Suprapubic skin (tissue), 4 donors: Measurements from ENCODE around the gene GSX2. TPM values are rescaled to one million over a fixed set of nuclear protein-coding genes. Genes with fewer than 3 reads are reported as not detected.
"Not testable (repeated sequence)": the region's sequence is repeated elsewhere in the genome, so short reads cannot be mapped to it uniquely, and the experiment has no call there.

Experiments
- DNase-seq, 2 donors: peaks; one replicate each; pipeline ENCODE4 v3.0.0-alpha.2; 2019; ENCODE audit warnings: low spot score in 2 of 2
- H3K27ac ChIP-seq: fragments of 200-600 bp; sonication (generic); one replicate; pipeline ENCODE4 v1.5.1; 2019
- H3K27me3 ChIP-seq: fragments of 200-600 bp; sonication (generic); one replicate; pipeline ENCODE4 v1.5.1; 2019
- H3K36me3 ChIP-seq: fragments of 200-600 bp; sonication (generic); one replicate; pipeline ENCODE4 v1.5.1; 2019
- H3K4me1 ChIP-seq: fragments of 200-600 bp; sonication (generic); one replicate; pipeline ENCODE4 v1.5.1; 2019
- H3K4me3 ChIP-seq: fragments of 200-600 bp; sonication (generic); one replicate; pipeline ENCODE4 v1.5.1; 2019; ENCODE audit warnings: mild to moderate bottlenecking
- H3K9me3 ChIP-seq: fragments of 200-600 bp; sonication (generic); one replicate; pipeline ENCODE4 v1.5.1; 2019
- CTCF ChIP-seq, 2 donors: fragments of 200-600 bp in 1 of 2; fragments of 450-650 bp in 1 of 2; sonication (generic) in 1 of 2; IDR thresholded peaks; one replicate each; pipeline ENCODE4 v1.5.1; 2016 to 2019; ENCODE audit warnings: antibody characterized with exemption in 2 of 2, mild to moderate bottlenecking in 1 of 2, moderate library complexity in 1 of 2
- EP300 ChIP-seq: sonication (generic); formaldehyde crosslinking; IDR thresholded peaks from one replicate; pipeline ENCODE4 v1.6.1; 2017; ENCODE audit warnings: antibody characterized with exemption
- POLR2A ChIP-seq, 2 donors: fragments of 450-650 bp; IDR thresholded peaks; one replicate each; pipeline ENCODE4 v1.6.1; 2017; ENCODE audit warnings: antibody characterized with exemption in 2 of 2, mild to moderate bottlenecking in 2 of 2, moderate library complexity in 2 of 2
- POLR2AphosphoS5 ChIP-seq, 3 donors: sonication (generic); formaldehyde crosslinking; IDR thresholded peaks; one replicate each; pipeline ENCODE4 v1.6.1; 2017; ENCODE audit warnings: antibody characterized with exemption in 3 of 3
- WGBS: methylation state at CpG from one replicate; pipeline ENCODE4 v1.1.5; 2018; 5-methylcytosine and 5-hydroxymethylcytosine counted together
- total RNA-seq, 4 donors: library from RNA; depleted of rRNA; stranded (reverse); fragments of >200 nt; gene quantifications; one replicate each; pipeline ENCODE4 v1.1.0, GENCODE V29; 2016

The GSX2 gene
- under 1 TPM in 1 of 4 donors, not detected in 3; 0.53 TPM for total RNA-seq

- peak in 1 of 2 donors; percentile 81 for DNase-seq
- Histone ChIP-seq H3K36me3 (no peaks in the 10 kb centered on the region), H3K9me3 (no peaks in the 10 kb centered on the region), H3K4me3 (peak within 1 kb of the TSS; percentile 41), H3K4me1 (peaks cover 37% of the 10 kb centered on the region), H3K27me3 (peaks cover 100% of the 10 kb centered on the region), H3K27ac (no peak within 1 kb of the TSS)
- 1% methylated on average over 14 of the region's 66 CpGs for WGBS
- TF ChIP-seq EP300 = no peak
- no peak for TF ChIP-seq CTCF (IDR thresholded peaks at IDR 0.05)
- TF ChIP-seq POLR2A (IDR thresholded peaks at IDR 0.05) = no peak
- no peak for TF ChIP-seq POLR2AphosphoS5 (IDR thresholded peaks at IDR 0.05)
Measured at GRCh38 chr4:54099748-54100574, at the start of gene GSX2. GSX2 (plus strand) TSS chr4:54100163; CDS start chr4:54100345, 182 bp downstream.

- no peak for TF ChIP-seq POLR2A (IDR thresholded peaks at IDR 0.05)
- H3K27me3 ChIP-seq = no peaks in the 10 kb centered on the region
- no peak for DNase-seq
- H3K27ac ChIP-seq = no peak overlapping the region
- H3K4me1 ChIP-seq = peaks cover 20% of the 10 kb centered on the region
- WGBS = 43% methylated on average over 1 of the region's 1 CpG
- no peak overlapping the region for H3K4me3 ChIP-seq
- H3K36me3 ChIP-seq = peaks cover 7% of the 10 kb centered on the region
- H3K9me3 ChIP-seq = no peaks in the 10 kb centered on the region
Measured at GRCh38 chr4:54050214-54050904, 49.6 kb upstream of the GSX2 start.

DNA sequence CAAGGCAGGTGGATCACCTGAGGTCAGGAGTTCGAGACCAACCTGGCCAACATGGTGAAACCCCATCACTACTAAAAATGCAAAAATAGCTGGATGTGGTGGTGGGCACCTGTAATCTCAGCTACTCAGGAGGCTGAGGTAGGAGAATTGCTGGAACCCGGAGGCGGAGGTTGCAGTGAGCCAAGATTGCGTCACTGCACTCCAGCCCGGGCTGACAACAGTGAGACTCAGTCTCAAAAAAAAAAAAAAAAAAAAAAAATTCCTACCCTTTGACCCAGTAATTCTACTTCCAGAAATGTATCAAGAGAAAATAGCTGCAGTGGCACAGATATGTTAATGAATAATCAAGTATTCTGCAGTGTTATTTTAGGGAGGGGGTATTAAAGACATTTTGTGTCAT is 46.6 kb upstream of the GSX2 start:
- peaks cover 30% of the 10 kb centered on the region for H3K4me1 ChIP-seq
- not testable (repeated sequence) for H3K27me3 ChIP-seq

GRCh38 chr4:54054501-54054900 is 45.5 kb upstream of the GSX2 start:
- no peaks in the 10 kb centered on the region for H3K27me3 ChIP-seq
- H3K4me3 ChIP-seq = no peak overlapping the region
- no peaks in the 10 kb centered on the region for H3K9me3 ChIP-seq
- TF ChIP-seq CTCF (IDR thresholded peaks at IDR 0.05) (no peak), POLR2A (IDR thresholded peaks at IDR 0.05) (no peak), POLR2AphosphoS5 (IDR thresholded peaks at IDR 0.05) (no peak), EP300 (no peak)
- 86% methylated on average over 2 of the region's 2 CpGs for WGBS
- DNase-seq = no peak
- H3K36me3 ChIP-seq = no peaks in the 10 kb centered on the region
- peaks cover 36% of the 10 kb centered on the region for H3K4me1 ChIP-seq
- no peak overlapping the region for H3K27ac ChIP-seq

More for the DNA sequence above, 46.6 kb upstream of the GSX2 start:
- 83% methylated on average over 5 of the region's 5 CpGs for WGBS
- not testable (repeated sequence) for H3K36me3 ChIP-seq, DNase-seq, H3K27ac ChIP-seq, H3K4me3 ChIP-seq, H3K9me3 ChIP-seq

DNA sequence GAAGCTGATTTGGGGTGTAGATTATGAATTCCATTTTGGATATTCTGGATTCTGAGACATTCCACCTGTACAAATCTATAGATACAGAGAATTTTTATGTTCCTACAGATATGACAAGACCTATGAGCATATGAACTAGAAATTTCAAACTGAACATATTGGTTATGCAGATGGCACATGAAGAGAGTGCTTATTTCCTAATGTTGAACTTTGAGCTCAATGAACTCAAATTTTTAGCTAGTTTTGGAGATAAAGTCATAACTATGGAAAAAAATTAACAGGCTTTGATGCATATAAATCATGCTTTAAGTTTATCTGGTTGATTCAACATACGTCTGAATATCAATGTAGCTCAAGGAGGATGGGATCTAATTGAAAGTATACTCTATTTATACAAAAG is 44.5 kb upstream of the GSX2 start:
- H3K4me3 ChIP-seq = no peak overlapping the region
- H3K36me3 ChIP-seq = no peaks in the 10 kb centered on the region
- DNase-seq = no peak
- TF ChIP-seq EP300 = no peak
- TF ChIP-seq CTCF (IDR thresholded peaks at IDR 0.05) = no peak
- TF ChIP-seq POLR2AphosphoS5 (IDR thresholded peaks at IDR 0.05) = no peak
- no peak for TF ChIP-seq POLR2A (IDR thresholded peaks at IDR 0.05)
- no peak overlapping the region for H3K27ac ChIP-seq
- no peaks in the 10 kb centered on the region for H3K9me3 ChIP-seq
- H3K4me1 ChIP-seq = peaks cover 42% of the 10 kb centered on the region
- H3K27me3 ChIP-seq = no peaks in the 10 kb centered on the region
- 98% methylated on average over 1 of the region's 1 CpG for WGBS

- Histone ChIP-seq H3K4me1 (peaks cover 43% of the 10 kb centered on the region), H3K9me3 (no peaks in the 10 kb centered on the region), H3K27me3 (no peaks in the 10 kb centered on the region), H3K36me3 (no peaks in the 10 kb centered on the region), H3K27ac (no peak overlapping the region), H3K4me3 (no peak overlapping the region)
- no peak for TF ChIP-seq EP300
- TF ChIP-seq CTCF (IDR thresholded peaks at IDR 0.05) = no peak
- TF ChIP-seq POLR2AphosphoS5 (IDR thresholded peaks at IDR 0.05) = no peak
- no peak for TF ChIP-seq POLR2A (IDR thresholded peaks at IDR 0.05)
- DNase-seq = no peak
Measured at GRCh38 chr4:54056360-54056759, 43.6 kb upstream of the GSX2 start.
